WTC11 (cell line): ENCODE results near the gene LY9.

Experiments used
- AR ChIP-seq: fragments of 250-450 bp; sonication (Bioruptor Pico); IDR thresholded peaks from 2 replicates; pipeline ENCODE4 v1.9.0; 2021; ENCODE audit warnings: mild to moderate bottlenecking
- CBFB ChIP-seq: sonication (generic); formaldehyde crosslinking; IDR thresholded peaks from 2 replicates; pipeline ENCODE4 v1.8.1; 2022; ENCODE audit warnings: mild to moderate bottlenecking, low read depth, missing genetic modification reagents
- CREB1 ChIP-seq: sonication (generic); formaldehyde crosslinking; IDR thresholded peaks from 2 replicates; pipeline ENCODE4 v1.8.0; 2023; ENCODE audit warnings: mild to moderate bottlenecking, missing genetic modification reagents
- CTCF ChIP-seq: fragments of 200-600 bp; IDR thresholded peaks from 2 replicates; pipeline ENCODE4 v1.8.0; 2022; ENCODE audit warnings: antibody characterized with exemption
- FOXP1 ChIP-seq: sonication (generic); formaldehyde crosslinking; IDR thresholded peaks from 2 replicates; pipeline ENCODE4 v1.8.0; 2022; ENCODE audit warnings: missing genetic modification reagents, mild to moderate bottlenecking, moderate library complexity, borderline replicate concordance
- MAX ChIP-seq: sonication (generic); formaldehyde crosslinking; IDR thresholded peaks from 2 replicates; pipeline ENCODE4 v1.8.0; 2022; ENCODE audit warnings: mild to moderate bottlenecking, missing genetic modification reagents
- NR2C2 ChIP-seq: sonication (generic); formaldehyde crosslinking; IDR thresholded peaks from 2 replicates; pipeline ENCODE4 v1.8.0; 2022; ENCODE audit warnings: mild to moderate bottlenecking, missing genetic modification reagents
- NR3C1 ChIP-seq: sonication (generic); formaldehyde crosslinking; conservative IDR thresholded peaks from 2 replicates; pipeline ENCODE4 v1.8.1; 2023; ENCODE audit warnings: low read depth, mild to moderate bottlenecking, missing genetic modification reagents
- PRDM15 ChIP-seq: sonication (generic); formaldehyde crosslinking; IDR thresholded peaks from 2 replicates; pipeline ENCODE4 v1.8.0; 2022; ENCODE audit warnings: missing genetic modification reagents
- RELA ChIP-seq: sonication (generic); formaldehyde crosslinking; IDR thresholded peaks from 2 replicates; pipeline ENCODE4 v1.8.1; 2022; ENCODE audit warnings: missing genetic modification reagents, mild to moderate bottlenecking, borderline replicate concordance
- SP1 ChIP-seq: sonication (generic); formaldehyde crosslinking; conservative IDR thresholded peaks from 2 replicates; pipeline ENCODE4 v1.8.1; 2022; ENCODE audit warnings: missing genetic modification reagents
- USF1 ChIP-seq: sonication (generic); formaldehyde crosslinking; IDR thresholded peaks from 2 replicates; pipeline ENCODE4 v1.8.0; 2022; ENCODE audit warnings: mild to moderate bottlenecking, missing genetic modification reagents
- ZNF121 ChIP-seq: sonication (generic); formaldehyde crosslinking; IDR thresholded peaks from 2 replicates; pipeline ENCODE4 v1.8.0; 2023; ENCODE audit warnings: missing genetic modification reagents
- ZNF138 ChIP-seq: sonication (generic); formaldehyde crosslinking; conservative IDR thresholded peaks from 2 replicates; pipeline ENCODE4 v1.8.1; 2022; ENCODE audit warnings: mild to moderate bottlenecking, moderate library complexity, missing genetic modification reagents

DNA sequence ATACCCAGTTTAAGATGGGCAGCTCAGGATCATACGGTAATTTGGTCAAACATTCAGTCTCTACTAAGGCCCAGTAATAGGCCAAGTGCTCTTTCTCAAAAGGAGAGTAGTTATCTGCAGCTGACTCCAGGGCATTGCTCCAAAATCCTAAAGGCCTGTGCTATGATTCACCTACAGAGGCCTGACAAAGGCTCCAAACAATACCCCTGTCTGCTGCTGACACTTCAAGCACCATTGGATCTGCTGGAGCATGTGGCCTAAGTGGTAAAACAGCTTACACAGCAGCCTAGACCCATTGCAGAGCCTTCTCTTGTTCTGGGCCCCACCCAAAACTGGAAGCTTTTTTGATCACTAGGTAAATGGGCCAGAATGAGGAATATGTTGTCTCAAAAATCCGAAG, 34.1 kb upstream of the LY9 start:
- TF ChIP-seq CTCF (no peak), ZNF121 (CRISPR knock-in tag) (no peak), SP1 (no peak), CREB1 (CRISPR knock-in tag) (no peak), AR (no peak), NR2C2 (CRISPR knock-in tag) (no peak), NR3C1 (CRISPR knock-in tag) (no peak), ZNF138 (no peak), FOXP1 (CRISPR knock-in tag) (no peak), USF1 (CRISPR knock-in tag) (no peak), CBFB (CRISPR knock-in tag) (no peak), RELA (CRISPR knock-in tag) (no peak), MAX (CRISPR knock-in tag) (no peak), PRDM15 (CRISPR knock-in tag) (no peak)
